Measurements from ENCODE around the gene GPRASP1.
"Not testable (repeated sequence)": the region's sequence is repeated elsewhere in the genome, so short reads cannot be mapped to it uniquely, and the experiment has no call there.

The GPRASP1 gene, protein sequence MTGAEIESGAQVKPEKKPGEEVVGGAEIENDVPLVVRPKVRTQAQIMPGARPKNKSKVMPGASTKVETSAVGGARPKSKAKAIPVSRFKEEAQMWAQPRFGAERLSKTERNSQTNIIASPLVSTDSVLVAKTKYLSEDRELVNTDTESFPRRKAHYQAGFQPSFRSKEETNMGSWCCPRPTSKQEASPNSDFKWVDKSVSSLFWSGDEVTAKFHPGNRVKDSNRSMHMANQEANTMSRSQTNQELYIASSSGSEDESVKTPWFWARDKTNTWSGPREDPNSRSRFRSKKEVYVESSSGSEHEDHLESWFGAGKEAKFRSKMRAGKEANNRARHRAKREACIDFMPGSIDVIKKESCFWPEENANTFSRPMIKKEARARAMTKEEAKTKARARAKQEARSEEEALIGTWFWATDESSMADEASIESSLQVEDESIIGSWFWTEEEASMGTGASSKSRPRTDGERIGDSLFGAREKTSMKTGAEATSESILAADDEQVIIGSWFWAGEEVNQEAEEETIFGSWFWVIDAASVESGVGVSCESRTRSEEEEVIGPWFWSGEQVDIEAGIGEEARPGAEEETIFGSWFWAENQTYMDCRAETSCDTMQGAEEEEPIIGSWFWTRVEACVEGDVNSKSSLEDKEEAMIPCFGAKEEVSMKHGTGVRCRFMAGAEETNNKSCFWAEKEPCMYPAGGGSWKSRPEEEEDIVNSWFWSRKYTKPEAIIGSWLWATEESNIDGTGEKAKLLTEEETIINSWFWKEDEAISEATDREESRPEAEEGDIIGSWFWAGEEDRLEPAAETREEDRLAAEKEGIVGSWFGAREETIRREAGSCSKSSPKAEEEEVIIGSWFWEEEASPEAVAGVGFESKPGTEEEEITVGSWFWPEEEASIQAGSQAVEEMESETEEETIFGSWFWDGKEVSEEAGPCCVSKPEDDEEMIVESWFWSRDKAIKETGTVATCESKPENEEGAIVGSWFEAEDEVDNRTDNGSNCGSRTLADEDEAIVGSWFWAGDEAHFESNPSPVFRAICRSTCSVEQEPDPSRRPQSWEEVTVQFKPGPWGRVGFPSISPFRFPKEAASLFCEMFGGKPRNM (N-terminal part only)

GRCh38 chrX:102651242-102652011, at the start of gene GPRASP1:
GPRASP1 (plus strand) TSS chrX:102651483; CDS start chrX:102653914, 2,431 bp downstream.
- peak within 1 kb of the TSS; percentile 35 for H3K4me3 ChIP-seq (ENCODE audit: low read depth, low read length)

- H3K4me3 ChIP-seq (ENCODE audit: low read depth, low read length): no peak overlapping the region
These were observed 47.0 kb upstream of the GPRASP1 start for GRCh38 chrX:102604327-102604726.

DNA sequence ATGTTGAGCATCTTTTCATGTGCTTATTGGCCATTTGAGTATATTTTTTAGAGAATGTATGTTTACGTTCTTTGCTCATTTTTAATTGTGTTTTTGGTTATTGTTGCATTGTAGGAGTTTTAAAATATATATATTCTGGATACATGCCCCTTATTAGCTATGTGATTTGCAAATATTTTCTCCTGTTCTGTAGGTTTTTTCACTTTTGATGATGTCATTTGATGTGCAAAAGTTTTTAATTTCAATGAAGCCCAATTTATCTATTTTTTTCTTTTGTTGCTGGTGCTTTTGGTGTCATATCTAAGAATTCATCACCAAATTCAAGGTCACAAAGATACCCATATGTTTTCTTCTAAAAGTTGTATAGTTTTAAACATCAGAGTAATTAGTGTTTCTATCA, 45.2 kb upstream of the GPRASP1 start:
- no peak overlapping the region for H3K4me3 ChIP-seq (ENCODE audit: low read depth, low read length)

GRCh38 chrX:102610905-102611304, 40.4 kb upstream of the GPRASP1 start:
- no peak overlapping the region for H3K4me3 ChIP-seq (ENCODE audit: low read depth, low read length)

DNA sequence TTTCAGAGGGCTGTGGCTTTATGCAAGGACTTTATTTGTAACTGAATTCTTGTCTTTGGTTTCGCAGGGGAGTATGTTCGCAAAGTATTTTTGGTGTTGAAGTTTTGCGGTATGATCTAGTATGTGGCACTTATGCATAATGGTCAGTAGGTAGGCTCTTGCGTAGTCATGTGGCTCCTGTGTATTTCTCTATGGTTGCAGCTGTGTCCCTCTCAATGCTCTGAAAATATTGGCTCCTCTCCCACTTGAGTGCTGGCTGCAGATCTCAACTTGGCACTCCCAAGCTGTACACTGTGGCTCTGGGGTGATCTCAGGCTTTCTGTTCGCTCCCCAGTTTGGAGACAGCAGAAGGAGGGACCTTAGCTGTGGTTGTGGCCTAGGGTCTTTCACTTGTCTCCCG, 27.2 kb upstream of the GPRASP1 start:
- no peak overlapping the region for H3K4me3 ChIP-seq (ENCODE audit: low read depth, low read length)

- H3K4me3 ChIP-seq (ENCODE audit: low read depth, low read length): no peak overlapping the region
These were observed 23.6 kb upstream of the GPRASP1 start for GRCh38 chrX:102627640-102628039.

- no peak overlapping the region for H3K4me3 ChIP-seq (ENCODE audit: low read depth, low read length)
These were observed 13.7 kb upstream of the GPRASP1 start for GRCh38 chrX:102637561-102637960.

- peak overlapping the region; percentile 35 for H3K4me3 ChIP-seq (ENCODE audit: low read depth, low read length)
These were observed 411 bp upstream of the GPRASP1 start for GRCh38 chrX:102650903-102651241.

DNA sequence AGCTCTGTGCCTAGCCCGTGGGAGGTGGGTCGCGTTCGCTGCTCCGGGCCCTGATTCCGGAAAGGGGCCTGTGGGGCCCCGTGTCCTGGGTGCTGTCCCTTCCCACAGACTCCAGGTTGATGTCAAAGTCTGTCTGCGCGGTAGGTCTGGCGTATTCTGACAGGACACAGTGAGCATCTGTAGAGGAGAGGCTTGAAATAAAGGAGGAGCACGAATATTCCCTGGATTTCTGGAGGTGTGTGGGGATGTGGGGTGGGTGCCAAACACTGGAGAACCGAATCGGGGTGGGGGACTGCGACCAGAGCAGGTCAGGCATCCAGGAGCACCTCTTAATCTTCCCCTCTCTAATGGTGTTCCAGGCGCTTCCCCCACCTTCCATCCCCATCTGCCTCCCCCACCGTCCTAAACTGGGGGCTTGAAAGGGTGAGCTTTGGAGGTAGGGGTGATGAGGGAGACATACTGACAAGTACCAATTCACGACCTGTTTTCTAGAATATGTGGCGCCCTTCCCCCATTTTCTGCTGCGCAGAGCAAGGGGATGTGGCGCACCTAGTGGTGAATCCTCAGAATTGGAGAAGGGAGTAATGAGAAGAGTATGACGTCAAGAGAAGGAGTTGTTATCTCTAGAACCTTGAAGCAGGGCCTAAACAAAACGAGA, 877 bp downstream of the GPRASP1 start:
- H3K4me3 ChIP-seq (ENCODE audit: low read depth, low read length): peak overlapping the region; percentile 4

DNA sequence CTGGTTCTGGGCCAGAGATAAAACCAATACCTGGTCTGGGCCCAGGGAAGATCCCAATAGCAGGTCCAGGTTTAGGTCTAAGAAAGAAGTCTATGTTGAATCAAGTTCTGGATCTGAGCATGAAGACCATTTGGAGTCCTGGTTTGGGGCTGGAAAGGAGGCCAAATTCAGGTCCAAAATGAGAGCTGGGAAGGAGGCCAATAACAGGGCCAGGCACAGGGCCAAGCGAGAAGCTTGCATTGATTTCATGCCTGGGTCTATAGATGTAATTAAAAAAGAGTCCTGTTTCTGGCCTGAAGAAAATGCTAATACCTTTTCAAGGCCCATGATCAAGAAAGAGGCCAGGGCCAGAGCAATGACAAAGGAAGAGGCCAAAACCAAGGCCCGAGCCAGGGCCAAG, 3.4 kb downstream of the GPRASP1 start:
- no peak overlapping the region for H3K4me3 ChIP-seq (ENCODE audit: low read depth, low read length)

DNA sequence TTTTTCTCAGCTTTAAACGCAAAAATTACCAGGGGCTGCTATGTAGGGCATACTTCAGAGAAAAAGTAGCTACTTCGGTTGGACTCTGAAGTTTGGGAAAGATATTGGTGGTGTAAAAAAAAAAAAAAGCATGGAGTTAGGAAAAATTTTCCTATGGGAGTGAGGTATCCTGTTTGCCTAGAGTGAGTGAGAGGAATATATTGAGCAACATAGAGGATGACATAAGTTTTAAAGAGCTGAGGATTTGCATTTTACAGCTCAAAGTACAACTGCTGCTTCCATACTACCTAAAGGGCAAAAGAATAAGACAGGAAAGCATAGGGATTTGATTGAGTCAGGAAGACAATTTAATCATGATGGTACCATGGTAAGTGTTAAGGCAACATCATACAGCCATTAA, 7.3 kb downstream of the GPRASP1 start:
- no peak overlapping the region for H3K4me3 ChIP-seq (ENCODE audit: low read depth, low read length)

- peak overlapping the region; percentile 55 for H3K4me3 ChIP-seq (ENCODE audit: low read depth, low read length)
These were observed 8.8 kb downstream of the GPRASP1 start for GRCh38 chrX:102659790-102660757.

DNA sequence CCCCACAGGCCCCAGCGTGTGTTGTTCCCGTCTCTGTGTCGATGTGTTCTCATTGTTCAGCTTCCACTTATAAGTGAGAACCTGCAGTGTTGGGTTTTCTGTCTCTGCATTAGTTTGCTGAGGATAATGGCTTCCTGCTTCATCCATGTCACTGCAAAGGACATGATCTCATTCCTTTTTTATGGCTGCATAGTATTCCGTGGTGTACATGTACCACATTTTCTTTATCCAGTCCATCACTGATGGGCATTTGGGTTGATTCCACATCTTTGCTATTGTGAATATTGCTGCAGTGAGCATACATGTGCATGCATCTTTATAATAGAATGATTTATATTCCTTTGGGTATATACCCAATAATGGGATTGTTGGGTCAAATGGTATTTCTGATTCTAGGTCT, 12.5 kb downstream of the GPRASP1 start:
- H3K4me3 ChIP-seq (ENCODE audit: low read depth, low read length): not testable (repeated sequence)

GRCh38 chrX:102667034-102667433, 15.8 kb downstream of the GPRASP1 start:
- not testable (repeated sequence) for H3K4me3 ChIP-seq (ENCODE audit: low read depth, low read length)

- no peak overlapping the region for H3K4me3 ChIP-seq (ENCODE audit: low read depth, low read length)
These were observed 18.2 kb downstream of the GPRASP1 start for GRCh38 chrX:102669526-102669925.

GRCh38 chrX:102672856-102673255, 21.6 kb downstream of the GPRASP1 start:
- no peak overlapping the region for H3K4me3 ChIP-seq (ENCODE audit: low read depth, low read length)

- H3K4me3 ChIP-seq (ENCODE audit: low read depth, low read length): not testable (repeated sequence)
These were observed 26.2 kb downstream of the GPRASP1 start for GRCh38 chrX:102677479-102677878.

- H3K4me3 ChIP-seq (ENCODE audit: low read depth, low read length): no peak overlapping the region
These were observed 33.7 kb downstream of the GPRASP1 start for GRCh38 chrX:102684772-102685520.

All from iPS-11a (cell line).